HG03565 (cell line): ENCODE measurements around the gene AP2B1.

Experiments
- ATAC-seq: cut with Tn5 transposase; IDR thresholded peaks from one replicate; pipeline ENCODE4 v1.9.1; 2021; ENCODE audit warnings: mild to moderate bottlenecking, moderate library complexity; ENCODE audit not compliant: unreplicated experiment

AP2B1 gene

DNA sequence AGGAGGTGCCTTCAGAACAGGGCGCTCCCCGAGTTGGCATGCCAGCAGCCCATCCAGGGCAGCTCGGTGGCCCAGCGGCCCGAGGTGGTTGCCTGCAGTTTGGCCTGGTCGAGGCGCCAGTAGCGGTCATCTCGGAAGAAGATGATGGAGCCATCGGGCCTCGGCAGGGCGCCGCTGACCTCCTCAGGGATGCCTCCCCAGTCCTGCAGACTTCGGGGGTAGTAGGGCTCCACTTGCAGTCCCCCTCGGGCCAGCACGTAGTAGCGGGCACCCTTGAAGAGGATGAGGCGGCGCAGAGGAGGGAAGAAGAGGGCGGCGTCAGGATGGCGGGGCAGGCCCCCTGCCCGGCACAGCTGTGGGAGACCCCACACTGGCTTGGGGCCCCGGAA is 179.4 kb downstream of the AP2B1 start:
- ATAC-seq = no peak

DNA sequence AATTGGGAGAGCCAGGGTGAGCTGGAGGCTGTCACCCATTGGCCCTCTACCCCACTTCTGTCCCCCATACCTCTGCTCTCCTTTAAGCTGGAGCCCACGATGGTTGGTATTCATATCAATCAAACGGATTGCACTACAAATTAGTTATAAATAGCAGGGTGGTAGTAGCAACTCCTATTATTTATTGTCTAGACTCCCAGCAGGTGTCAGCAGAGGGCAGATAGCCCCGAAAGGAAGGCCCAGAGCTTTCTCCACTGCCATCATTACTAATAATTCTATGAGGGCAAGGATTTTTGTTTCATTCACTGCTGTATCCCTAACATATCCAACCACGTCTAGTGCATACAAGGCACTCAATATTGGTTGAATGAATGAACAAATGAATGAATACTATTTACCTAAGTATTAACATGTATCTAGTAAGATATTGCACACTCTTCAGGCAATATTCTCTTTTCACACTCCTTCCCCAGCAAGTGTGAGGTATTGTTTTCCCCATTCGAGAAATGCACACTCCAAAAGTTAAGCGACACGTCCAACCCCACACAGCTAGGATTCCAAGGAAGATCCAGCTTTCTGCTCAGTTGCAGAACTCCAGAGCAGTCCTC is 179.9 kb downstream of the AP2B1 start:
- ATAC-seq = no peak

DNA sequence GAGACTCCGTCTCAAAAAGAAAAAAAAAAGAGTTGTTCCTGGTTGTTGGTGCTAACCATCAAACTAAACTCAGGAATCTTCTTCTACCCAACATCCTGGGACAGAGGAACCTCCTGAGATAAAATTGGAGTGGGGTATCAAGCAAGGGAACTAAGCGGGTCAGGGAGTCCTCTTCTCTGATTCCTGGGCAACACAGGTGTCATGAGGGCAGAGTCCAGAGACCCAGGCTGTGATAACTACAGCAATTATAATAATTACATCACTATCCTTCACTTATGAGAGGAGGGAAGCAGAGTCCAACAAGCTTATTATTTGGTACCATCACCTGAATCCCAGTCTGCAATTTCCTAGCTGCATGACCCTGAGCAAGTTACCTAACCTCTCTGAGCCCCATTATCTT is 181.7 kb downstream of the AP2B1 start:
- ATAC-seq = no peak

DNA sequence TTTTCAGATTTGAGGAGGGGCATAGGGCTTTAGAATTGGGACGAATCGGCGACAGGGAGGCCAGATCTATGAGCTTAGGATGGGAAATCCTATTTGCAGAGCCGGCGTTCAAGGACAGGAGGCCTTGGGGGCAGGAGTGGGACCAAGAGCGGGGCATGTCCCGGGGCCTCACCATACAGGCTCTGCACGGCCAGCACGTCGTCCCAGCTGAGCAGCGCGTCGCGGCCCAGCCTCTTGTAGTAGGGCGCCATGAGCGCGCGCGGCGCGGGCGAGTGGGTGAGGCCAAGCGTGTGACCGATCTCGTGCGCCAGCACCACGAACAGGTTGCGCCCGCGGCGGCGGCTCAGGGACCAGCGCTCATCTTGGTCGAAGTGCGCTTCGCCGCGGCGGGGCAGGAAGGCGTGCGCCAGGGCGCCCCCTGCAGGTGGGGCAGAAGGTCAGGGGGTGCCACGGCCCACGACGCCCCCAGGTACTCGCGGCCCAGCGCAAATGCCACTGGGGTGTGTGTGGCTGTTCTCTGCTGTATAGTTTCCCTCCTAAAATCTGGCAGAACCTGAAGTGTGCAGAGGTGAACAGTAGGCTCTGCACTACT is 182.9 kb downstream of the AP2B1 start:
- no peak for ATAC-seq

DNA sequence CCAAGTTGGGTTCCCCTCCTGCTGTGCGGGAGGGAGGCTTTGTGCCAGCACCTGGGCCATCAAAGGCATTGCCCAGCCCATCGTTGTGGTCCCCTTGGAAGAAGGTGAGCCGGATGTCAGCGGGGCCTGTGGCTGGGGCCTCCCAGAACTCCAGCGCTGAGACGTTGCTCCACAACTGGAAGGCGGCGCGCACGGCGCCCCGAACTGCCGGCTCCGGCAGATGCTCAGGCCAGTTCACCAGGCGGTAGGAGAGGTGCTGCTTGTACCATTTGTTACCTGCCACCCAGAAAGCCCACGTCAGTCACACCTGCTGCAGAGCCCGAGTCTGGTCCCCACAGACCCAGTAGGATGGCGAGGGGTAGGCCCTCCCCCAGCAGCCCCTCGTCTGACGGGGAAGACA is 186.0 kb downstream of the AP2B1 start:
- ATAC-seq = no peak

DNA sequence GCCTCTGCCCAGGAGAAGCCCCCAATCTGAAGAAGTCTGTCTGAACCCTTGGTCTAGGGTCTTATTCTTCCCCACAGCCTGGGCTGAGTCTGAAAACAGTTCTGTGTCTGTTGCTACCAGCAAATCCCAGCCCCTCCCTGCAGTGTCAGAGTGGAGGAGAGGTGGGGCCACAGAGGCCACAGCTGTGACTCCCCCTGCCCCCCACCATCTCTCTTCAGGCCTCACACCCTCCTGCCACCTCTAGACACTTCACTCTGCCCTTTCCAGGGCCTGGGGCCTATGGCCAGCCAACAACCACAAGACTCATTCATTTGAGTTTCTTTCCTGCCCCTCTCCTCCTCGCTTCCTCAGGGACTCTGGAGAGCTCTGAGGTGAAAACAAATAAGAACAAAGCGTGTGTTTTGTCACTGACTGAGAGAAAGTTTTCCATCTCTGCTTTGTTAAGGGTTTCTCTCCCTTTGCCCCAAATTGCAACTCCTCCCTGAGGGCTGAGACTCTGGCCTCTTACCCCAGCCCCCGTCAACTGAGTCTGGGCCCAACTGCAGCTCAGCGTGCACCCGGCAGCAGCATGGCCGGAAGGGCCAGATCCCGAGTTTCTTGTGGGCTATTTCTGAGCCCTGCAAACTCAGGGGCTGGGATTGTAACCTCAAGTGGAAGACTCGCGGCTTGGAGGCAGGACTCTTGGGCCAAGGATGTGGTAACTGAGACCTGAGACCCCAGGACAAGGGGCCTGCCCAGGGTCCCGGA is 186.7 kb downstream of the AP2B1 start:
- ATAC-seq = no peak

DNA sequence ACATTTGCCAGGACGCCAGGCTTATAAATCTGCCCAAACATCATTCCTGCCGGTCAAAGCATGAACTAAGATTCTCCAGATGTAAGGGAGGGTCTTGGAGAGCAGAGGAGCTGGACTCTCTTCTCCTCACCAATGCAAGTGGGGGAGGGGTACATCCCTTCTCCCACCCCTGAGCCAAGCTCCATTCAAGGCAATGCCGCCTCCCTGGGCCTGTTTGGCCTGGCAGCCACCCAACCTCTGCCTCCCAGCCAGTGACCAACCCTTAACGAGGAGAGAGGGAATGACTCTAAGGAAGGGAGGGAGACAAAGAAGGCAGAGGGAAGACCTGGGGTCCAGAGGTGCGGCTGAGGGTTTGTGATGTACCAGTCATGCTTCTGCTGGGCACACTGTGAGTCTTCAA is 187.4 kb downstream of the AP2B1 start:
- ATAC-seq = no peak

DNA sequence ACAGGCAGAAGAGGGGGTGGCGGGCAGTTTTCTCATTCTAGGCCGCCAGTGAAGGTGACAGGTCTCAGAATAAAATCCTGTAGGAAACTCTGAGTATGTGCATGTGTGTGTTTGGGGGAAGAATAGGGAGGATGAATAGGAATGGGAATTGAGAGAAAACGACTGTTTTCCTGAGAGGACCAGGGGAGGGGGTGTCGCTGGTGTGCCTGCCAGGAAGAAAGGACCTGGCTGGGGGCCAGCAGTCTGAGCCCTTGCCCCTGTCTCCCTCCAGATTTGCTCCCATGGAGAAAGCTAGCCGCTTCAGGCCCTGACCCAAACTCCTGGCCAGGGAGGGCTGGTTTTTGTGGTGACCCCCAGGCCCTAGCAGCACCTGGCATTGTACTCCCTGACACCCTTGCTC is 187.9 kb downstream of the AP2B1 start:
- ATAC-seq = no peak

DNA sequence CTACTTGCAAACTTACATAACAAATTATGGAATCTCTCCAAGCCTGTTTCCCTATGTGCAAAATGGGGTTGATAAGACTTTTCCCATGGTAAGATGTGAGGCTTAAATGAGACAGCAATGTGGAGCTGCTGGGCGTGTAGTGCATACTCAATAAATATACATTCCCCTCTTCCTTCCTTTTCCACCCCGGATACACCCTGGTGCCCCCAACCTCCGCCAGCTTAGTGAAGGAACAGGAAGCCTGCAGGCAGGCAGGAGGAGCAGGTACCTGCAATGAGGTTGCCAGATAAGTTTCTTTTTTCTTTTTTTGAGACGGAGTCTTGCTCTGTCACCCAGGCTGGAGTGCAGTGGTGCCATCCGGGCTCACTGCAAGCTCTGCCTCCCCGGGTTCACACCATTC is 188.5 kb downstream of the AP2B1 start:
- no peak for ATAC-seq
